KMS-11 (cell line): Measurements from ENCODE around the gene MACROD1.

ENCODE experiments used
- H2AFZ ChIP-seq: fragments of 200-600 bp; sonication (generic); 2 replicates; pipeline ENCODE4 v1.6.1; 2016; ENCODE audit warnings: antibody characterized with exemption, mixed run types, low read depth
- H3K27ac ChIP-seq: fragments of 200-600 bp; sonication (generic); 2 replicates; pipeline ENCODE4 v1.6.1; 2016; ENCODE audit warnings: mild to moderate bottlenecking, mixed run types
- H3K27me3 ChIP-seq: fragments of 200-600 bp; sonication (generic); 2 replicates; pipeline ENCODE4 v1.6.1; 2017; ENCODE audit warnings: mild to moderate bottlenecking, low read depth, mixed run types, moderate library complexity; ENCODE audit not compliant: insufficient read depth
- H3K36me3 ChIP-seq: fragments of 200-600 bp; sonication (generic); 2 replicates; pipeline ENCODE4 v1.6.1; 2017; ENCODE audit warnings: mild to moderate bottlenecking, mixed run types; ENCODE audit not compliant: insufficient read depth
- H3K4me1 ChIP-seq: fragments of 200-600 bp; sonication (generic); 2 replicates; pipeline ENCODE4 v1.6.1; 2016; ENCODE audit warnings: mild to moderate bottlenecking, low read depth, mixed run types; ENCODE audit not compliant: poor library complexity, severe bottlenecking
- H3K4me2 ChIP-seq: fragments of 200-600 bp; sonication (generic); 2 replicates; pipeline ENCODE4 v1.7.0; 2016; ENCODE audit warnings: mild to moderate bottlenecking, mixed run types
- H3K4me3 ChIP-seq: fragments of 200-600 bp; sonication (generic); IDR thresholded peaks from 2 replicates; pipeline ENCODE4 v1.6.1; 2017; ENCODE audit warnings: low read depth, low read length, mixed read lengths; ENCODE audit not compliant: insufficient read depth
- H3K79me2 ChIP-seq: fragments of 200-600 bp; sonication (generic); 2 replicates; pipeline ENCODE4 v1.6.1; 2016; ENCODE audit warnings: low read depth, mixed run types; ENCODE audit not compliant: insufficient read depth
- H3K9ac ChIP-seq: fragments of 200-600 bp; sonication (generic); 2 replicates; pipeline ENCODE4 v1.6.1; 2016; ENCODE audit warnings: mild to moderate bottlenecking, mixed run types
- H4K20me1 ChIP-seq: fragments of 200-600 bp; sonication (generic); 2 replicates; pipeline ENCODE4 v1.6.1; 2016; ENCODE audit warnings: mild to moderate bottlenecking, mixed run types; ENCODE audit not compliant: insufficient read depth
- TF ChIP-seq, protein P1 (sequence below): fragments of 200-600 bp; sonication (generic); conservative IDR thresholded peaks from 2 replicates; pipeline ENCODE4 v1.6.1; 2017; ENCODE audit warnings: low read depth, mild to moderate bottlenecking, antibody characterized with exemption, low read length, moderate library complexity, mixed read lengths

MACROD1 gene

GRCh38 chr11:64206457-64207255, 40.7 kb upstream of the MACROD1 start, which contains the start of gene FERMT3:
Gene FERMT3 (plus strand): TSS chr11:64206721. CDS start chr11:64207365, 644 bp downstream.
- H3K4me2 ChIP-seq: peak within 1 kb of the TSS; percentile 84
- TF ChIP-seq, protein P1, sequence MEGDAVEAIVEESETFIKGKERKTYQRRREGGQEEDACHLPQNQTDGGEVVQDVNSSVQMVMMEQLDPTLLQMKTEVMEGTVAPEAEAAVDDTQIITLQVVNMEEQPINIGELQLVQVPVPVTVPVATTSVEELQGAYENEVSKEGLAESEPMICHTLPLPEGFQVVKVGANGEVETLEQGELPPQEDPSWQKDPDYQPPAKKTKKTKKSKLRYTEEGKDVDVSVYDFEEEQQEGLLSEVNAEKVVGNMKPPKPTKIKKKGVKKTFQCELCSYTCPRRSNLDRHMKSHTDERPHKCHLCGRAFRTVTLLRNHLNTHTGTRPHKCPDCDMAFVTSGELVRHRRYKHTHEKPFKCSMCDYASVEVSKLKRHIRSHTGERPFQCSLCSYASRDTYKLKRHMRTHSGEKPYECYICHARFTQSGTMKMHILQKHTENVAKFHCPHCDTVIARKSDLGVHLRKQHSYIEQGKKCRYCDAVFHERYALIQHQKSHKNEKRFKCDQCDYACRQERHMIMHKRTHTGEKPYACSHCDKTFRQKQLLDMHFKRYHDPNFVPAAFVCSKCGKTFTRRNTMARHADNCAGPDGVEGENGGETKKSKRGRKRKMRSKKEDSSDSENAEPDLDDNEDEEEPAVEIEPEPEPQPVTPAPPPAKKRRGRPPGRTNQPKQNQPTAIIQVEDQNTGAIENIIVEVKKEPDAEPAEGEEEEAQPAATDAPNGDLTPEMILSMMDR: no peak; the same call in 1 of the 2 replicates
- peak within 1 kb of the TSS; percentile 21; the same call in 1 of the 2 replicates for H2AFZ ChIP-seq
- H3K9ac ChIP-seq: peak within 1 kb of the TSS; percentile 71
- no peaks in the 10 kb centered on the region for H3K27me3 ChIP-seq
- H3K4me1 ChIP-seq: peaks cover 40% of the 10 kb centered on the region
- H4K20me1 ChIP-seq: 0 out of 2 replicates have a peak, but pooled peaks cover 6% of the 10 kb centered on the region
- peak within 1 kb of the TSS; percentile 58 for H3K27ac ChIP-seq
- H3K79me2 ChIP-seq: peaks cover 3% of the 10 kb centered on the region; the same call in 1 of the 2 replicates
- peaks cover 7% of the 10 kb centered on the region; the same call in 1 of the 2 replicates for H3K36me3 ChIP-seq
- H3K4me3 ChIP-seq: no peak within 1 kb of the TSS

DNA sequence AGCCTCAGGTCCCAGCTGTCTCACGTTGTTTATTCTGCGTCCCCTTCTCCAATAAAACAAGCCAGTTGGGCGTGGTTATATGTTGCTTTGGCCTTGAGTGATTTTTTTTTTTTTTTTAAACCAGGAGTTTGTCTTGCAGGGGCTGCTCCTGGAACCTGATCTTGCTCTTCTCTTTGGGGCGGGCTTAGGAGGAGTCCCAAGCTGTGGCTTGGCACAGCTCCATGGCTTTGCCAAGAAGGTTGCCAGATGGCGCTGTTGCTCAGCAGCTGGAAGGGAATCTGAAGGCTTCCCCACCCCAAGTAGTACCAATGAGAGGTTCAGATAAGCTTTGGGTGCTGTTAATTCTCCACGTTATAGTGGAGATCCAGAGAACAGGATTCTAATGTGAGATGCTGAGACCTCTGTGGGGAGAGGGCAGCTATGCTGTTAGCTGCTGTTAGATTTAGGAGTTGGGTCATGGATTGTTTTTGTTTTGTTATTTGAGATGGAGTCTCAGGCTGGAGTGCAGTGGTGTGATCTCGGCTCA, 38.6 kb upstream of the MACROD1 start:
- 0 out of 2 replicates have a peak, but pooled peaks cover 6% of the 10 kb centered on the region for H4K20me1 ChIP-seq
- no peak overlapping the region for H3K9ac ChIP-seq
- H2AFZ ChIP-seq: no peak overlapping the region
- peaks cover 8% of the 10 kb centered on the region; the same call in 1 of the 2 replicates for H3K79me2 ChIP-seq
- TF ChIP-seq, protein P1: peak; percentile 73
- peaks cover 18% of the 10 kb centered on the region; the same call in 1 of the 2 replicates for H3K36me3 ChIP-seq
- H3K4me3 ChIP-seq: no peak overlapping the region
- H3K27me3 ChIP-seq: no peaks in the 10 kb centered on the region
- H3K27ac ChIP-seq: peak overlapping the region; percentile 2; the same call in 1 of the 2 replicates
- peaks cover 40% of the 10 kb centered on the region for H3K4me1 ChIP-seq
- H3K4me2 ChIP-seq: no peak overlapping the region; the same call in 1 of the 2 replicates

- peaks cover 18% of the 10 kb centered on the region; the same call in 1 of the 2 replicates for H3K36me3 ChIP-seq
- no peak overlapping the region for H3K4me3 ChIP-seq
- peaks cover 40% of the 10 kb centered on the region for H3K4me1 ChIP-seq
- TF ChIP-seq, protein P1: no peak
- no peak overlapping the region; the same call in 1 of the 2 replicates for H3K4me2 ChIP-seq
- no peaks in the 10 kb centered on the region for H3K27me3 ChIP-seq
- H3K9ac ChIP-seq: no peak overlapping the region
- no peak overlapping the region for H2AFZ ChIP-seq
- H3K27ac ChIP-seq: no peak overlapping the region
- 0 out of 2 replicates have a peak, but pooled peaks cover 6% of the 10 kb centered on the region for H4K20me1 ChIP-seq
- H3K79me2 ChIP-seq: peaks cover 8% of the 10 kb centered on the region; the same call in 1 of the 2 replicates
Observed at GRCh38 chr11:64204080-64204440, 38.1 kb upstream of the MACROD1 start.

DNA sequence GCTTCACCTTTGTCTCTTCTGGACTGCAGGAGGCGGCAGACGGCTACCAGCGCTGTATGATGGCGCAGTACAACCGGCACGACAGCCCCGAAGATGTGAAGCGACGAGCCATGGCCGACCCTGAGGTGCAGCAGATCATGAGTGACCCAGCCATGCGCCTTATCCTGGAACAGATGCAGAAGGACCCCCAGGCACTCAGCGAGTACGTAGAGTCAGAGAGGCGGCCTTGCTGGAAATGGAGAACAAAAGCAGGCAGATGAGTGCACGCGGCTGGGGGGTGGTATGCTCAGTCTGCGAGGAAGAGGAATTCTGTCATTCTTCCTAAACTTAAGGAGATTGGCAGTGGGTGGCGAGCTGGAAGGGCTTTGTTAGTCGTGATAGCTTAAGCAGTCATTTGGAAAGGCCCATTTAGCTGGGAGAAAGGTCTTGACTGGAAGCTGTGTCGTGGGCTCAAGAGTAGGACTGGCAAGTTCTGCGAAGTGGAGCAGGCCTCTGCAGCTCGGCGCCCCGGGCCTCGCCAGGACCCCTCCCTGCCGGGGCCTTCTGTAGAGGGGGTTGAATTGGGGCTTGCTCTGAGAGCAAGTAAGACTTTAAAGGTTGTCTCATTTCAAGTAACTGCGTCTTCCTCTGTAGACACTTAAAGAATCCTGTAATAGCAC, 37.6 kb upstream of the MACROD1 start:
- Histone ChIP-seq H3K27me3 (no peaks in the 10 kb centered on the region), H3K36me3 (peaks cover 23% of the 10 kb centered on the region; the same call in 1 of the 2 replicates), H3K9ac (no peak overlapping the region), H3K27ac (no peak overlapping the region), H3K4me2 (no peak overlapping the region; the same call in 1 of the 2 replicates), H3K79me2 (peaks cover 8% of the 10 kb centered on the region; the same call in 1 of the 2 replicates), H3K4me3 (no peak overlapping the region), H4K20me1 (0 out of 2 replicates have a peak, but pooled peaks cover 6% of the 10 kb centered on the region), H2AFZ (no peak overlapping the region), H3K4me1 (peaks cover 40% of the 10 kb centered on the region)
- TF ChIP-seq, protein P1: no peak
